ENCODE data around the gene PTPN1. TPM values are rescaled to one million over a fixed set of nuclear protein-coding genes. Genes with fewer than 3 reads are reported as not detected.

PTPN1 gene
- total RNA-seq, 1 donor from 2014 or later = 26.0 TPM

GRCh38 chr20:50575865-50576720 lies 65.9 kb downstream of the PTPN1 start:
- Mint-ChIP-seq H3K36me3 (ENCODE audit: insufficient read depth) (peaks cover 18% of the 10 kb centered on the region), H3K27me3 (no peaks in the 10 kb centered on the region), H3K9me3 (ENCODE audit: low read depth) (no peaks in the 10 kb centered on the region), H3K4me3 (ENCODE audit: low read depth) (no peak overlapping the region), H3K4me1 (ENCODE audit: low read depth) (peaks cover 2% of the 10 kb centered on the region), H3K27ac (no peak overlapping the region)
- DNase-seq (ENCODE audit: low spot score, unreplicated experiment) = peak; percentile 38
- TF ChIP-seq CTCF (IDR thresholded peaks at IDR 0.05; ENCODE audit: unreplicated experiment) = peak; percentile 71

- Mint-ChIP-seq H3K4me3 (ENCODE audit: low read depth) (no peak overlapping the region), H3K27ac (no peak overlapping the region), H3K9me3 (ENCODE audit: low read depth) (no peaks in the 10 kb centered on the region), H3K4me1 (ENCODE audit: low read depth) (peaks cover 1% of the 10 kb centered on the region), H3K27me3 (no peaks in the 10 kb centered on the region), H3K36me3 (ENCODE audit: insufficient read depth) (peaks cover 18% of the 10 kb centered on the region)
- TF ChIP-seq CTCF (IDR thresholded peaks at IDR 0.05; ENCODE audit: unreplicated experiment) = no peak
- no peak for DNase-seq (ENCODE audit: low spot score, unreplicated experiment)
These were observed 67.2 kb downstream of the PTPN1 start for GRCh38 chr20:50577175-50578018.

GRCh38 chr20:50578061-50578777 lies 68.0 kb downstream of the PTPN1 start:
- Mint-ChIP-seq H3K9me3 (ENCODE audit: low read depth) (no peaks in the 10 kb centered on the region), H3K27ac (no peak overlapping the region), H3K4me1 (ENCODE audit: low read depth) (no peaks in the 10 kb centered on the region), H3K4me3 (ENCODE audit: low read depth) (no peak overlapping the region), H3K36me3 (ENCODE audit: insufficient read depth) (peaks cover 21% of the 10 kb centered on the region), H3K27me3 (no peaks in the 10 kb centered on the region)
- DNase-seq (ENCODE audit: low spot score, unreplicated experiment) = no peak
- no peak for TF ChIP-seq CTCF (IDR thresholded peaks at IDR 0.05; ENCODE audit: unreplicated experiment)

GRCh38 chr20:50578778-50579165 lies 68.6 kb downstream of the PTPN1 start:
- no peak for TF ChIP-seq CTCF (IDR thresholded peaks at IDR 0.05; ENCODE audit: unreplicated experiment)
- no peak overlapping the region for H3K27ac Mint-ChIP-seq
- no peak overlapping the region for H3K4me3 Mint-ChIP-seq (ENCODE audit: low read depth)
- H3K4me1 Mint-ChIP-seq (ENCODE audit: low read depth) = no peaks in the 10 kb centered on the region
- no peaks in the 10 kb centered on the region for H3K9me3 Mint-ChIP-seq (ENCODE audit: low read depth)
- peaks cover 24% of the 10 kb centered on the region for H3K36me3 Mint-ChIP-seq (ENCODE audit: insufficient read depth)
- no peak for DNase-seq (ENCODE audit: low spot score, unreplicated experiment)
- H3K27me3 Mint-ChIP-seq = no peaks in the 10 kb centered on the region

- no peak for TF ChIP-seq CTCF (IDR thresholded peaks at IDR 0.05; ENCODE audit: unreplicated experiment)
- no peak for DNase-seq (ENCODE audit: low spot score, unreplicated experiment)
- H3K4me1 Mint-ChIP-seq (ENCODE audit: low read depth) = no peaks in the 10 kb centered on the region
- no peak overlapping the region for H3K4me3 Mint-ChIP-seq (ENCODE audit: low read depth)
- H3K27me3 Mint-ChIP-seq = no peaks in the 10 kb centered on the region
- peaks cover 23% of the 10 kb centered on the region for H3K36me3 Mint-ChIP-seq (ENCODE audit: insufficient read depth)
- peak overlapping the region; percentile 59 for H3K27ac Mint-ChIP-seq
- no peaks in the 10 kb centered on the region for H3K9me3 Mint-ChIP-seq (ENCODE audit: low read depth)
These were observed 69.3 kb downstream of the PTPN1 start for GRCh38 chr20:50579511-50579910.
